GM21381 (cell line): ENCODE results near the gene AGPAT2.

Experiments
- ATAC-seq: cut with Tn5 transposase; IDR thresholded peaks from one replicate; pipeline ENCODE4 v1.9.1; 2021; ENCODE audit warnings: mild to moderate bottlenecking, moderate library complexity; ENCODE audit not compliant: unreplicated experiment

AGPAT2 gene

DNA sequence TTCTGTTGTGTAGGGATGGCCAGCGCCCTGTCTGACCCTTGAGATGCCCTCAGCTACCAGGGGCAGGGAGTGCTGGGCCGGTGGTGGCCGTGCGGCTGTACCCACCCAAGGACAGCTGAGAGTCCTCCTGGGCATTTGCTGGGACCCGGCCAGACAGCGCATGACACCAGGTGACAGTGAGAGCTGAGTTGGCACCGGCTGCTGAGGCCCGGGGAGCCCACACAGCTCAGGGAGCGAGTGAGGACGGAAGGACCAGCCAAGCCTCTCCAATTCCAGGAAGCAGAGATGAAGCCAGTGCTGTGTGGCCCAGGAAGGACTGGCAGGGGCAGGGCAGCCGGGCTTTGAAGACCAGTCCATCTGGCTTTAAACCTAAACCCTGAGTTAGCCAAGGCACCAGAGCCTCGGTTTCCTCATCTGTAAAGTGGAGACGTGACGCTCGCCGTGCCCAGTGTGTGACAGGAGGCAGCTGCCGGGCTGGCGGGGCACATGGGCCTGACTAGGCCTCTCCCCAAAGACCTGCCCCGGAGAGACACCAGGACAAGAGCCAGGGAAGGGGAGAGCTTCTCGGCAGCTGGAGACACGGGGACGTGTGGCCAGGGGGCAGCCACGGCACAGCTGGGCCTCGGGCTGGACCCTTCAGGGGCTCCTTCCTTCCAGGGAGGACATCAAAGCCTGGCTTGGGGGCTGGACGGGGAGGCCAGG lies 3.0 kb upstream of the AGPAT2 start:
- no peak for ATAC-seq

DNA sequence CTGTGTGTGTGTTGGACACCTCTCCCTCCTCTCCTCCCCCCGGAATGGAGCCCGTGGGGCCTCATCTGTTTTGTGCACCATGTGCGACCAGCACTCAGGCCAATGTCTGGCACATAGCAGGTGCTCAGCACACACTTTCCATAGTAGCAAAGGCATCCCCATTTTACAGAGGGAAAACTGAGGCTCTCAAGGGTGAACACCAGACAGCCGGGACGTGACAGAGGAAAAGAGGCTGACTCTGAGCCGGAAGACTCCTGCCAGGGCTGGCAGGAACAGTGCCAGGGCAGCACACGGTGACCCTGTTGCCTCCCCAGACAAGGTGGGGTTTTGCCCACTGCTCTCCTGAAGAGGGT lies 1.8 kb upstream of the AGPAT2 start:
- ATAC-seq, result no peak

DNA sequence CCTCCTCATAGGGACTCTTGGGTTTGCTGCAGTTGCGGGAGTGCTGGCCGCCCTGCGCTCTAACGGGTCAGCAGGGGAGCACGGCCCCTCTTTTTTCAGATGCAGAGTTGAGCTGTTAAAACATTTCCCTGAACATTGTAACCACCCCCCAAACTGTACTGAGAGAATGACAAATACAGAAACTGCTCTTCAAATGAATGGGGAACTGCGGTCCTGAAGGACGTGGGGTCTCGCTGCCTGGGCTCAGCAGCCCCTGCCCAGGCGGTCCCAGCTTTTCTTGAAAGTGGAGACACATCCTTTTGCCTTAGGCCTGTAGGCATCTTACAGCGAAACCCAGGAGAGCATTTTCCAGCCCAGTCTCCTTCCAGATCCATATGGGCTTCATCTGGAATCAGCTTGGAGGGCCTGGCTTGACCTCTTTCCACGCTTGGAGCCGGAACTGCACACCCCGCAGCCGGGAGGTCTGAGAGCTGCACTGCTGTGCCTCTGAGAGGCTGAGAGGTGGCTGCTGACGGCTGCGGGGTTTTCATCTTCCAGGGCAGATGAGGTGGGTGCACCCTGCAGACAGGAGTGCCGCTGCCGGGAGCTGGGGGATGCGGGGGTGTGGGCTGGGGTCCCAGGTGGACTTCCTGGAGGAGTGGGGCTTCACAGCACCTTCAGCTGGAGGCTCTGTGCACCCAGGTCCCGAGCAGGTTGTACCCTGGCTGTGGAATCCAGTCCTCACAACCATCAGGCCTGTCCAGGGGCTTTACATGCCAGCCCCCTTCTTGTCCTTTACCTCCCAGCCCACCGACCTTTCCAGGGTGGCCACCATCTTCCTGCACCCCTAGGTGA lies 1.2 kb upstream of the AGPAT2 start:
- ATAC-seq, result no peak

DNA sequence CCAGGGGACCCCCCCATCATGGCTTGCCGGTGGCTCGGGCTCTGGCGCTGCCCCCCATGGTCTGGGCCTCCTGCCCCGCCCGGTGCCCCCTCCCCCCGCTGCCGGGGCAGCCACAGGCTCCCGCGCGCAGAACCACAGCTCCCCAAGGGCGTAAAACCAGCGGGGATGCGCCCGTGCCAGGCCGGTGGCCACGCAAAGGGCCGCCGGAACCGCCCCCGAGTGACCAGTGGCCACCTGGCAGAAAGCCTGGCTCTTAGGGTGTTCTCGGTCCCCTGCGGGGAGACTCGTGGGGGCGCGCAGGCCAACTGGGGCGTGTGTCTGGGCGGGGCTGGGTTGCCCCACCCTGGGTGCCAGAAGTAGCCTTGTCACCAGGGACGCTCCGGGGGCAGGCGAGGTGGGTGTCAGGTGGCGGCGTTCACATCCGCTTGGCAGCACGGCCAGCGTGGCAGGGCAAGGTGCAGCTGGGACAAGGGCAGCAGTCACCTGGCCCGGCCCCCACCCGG lies 515 bp upstream of the AGPAT2 start:
- ATAC-seq, result no peak

DNA sequence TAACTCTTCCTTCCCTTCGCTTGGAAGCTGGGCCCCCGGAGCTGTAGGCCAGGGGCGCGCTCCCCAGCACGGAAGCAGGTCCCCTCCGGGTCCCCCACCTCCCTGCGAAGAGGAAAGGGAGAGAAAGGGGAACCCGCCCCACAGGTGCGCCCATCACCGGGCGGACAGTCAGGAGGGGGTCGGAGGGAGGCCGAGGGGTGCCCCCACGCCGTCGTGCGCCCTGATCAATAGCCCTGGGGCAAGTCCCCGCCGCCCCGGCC lies 793 bp downstream of the AGPAT2 start:
- no peak for ATAC-seq

DNA sequence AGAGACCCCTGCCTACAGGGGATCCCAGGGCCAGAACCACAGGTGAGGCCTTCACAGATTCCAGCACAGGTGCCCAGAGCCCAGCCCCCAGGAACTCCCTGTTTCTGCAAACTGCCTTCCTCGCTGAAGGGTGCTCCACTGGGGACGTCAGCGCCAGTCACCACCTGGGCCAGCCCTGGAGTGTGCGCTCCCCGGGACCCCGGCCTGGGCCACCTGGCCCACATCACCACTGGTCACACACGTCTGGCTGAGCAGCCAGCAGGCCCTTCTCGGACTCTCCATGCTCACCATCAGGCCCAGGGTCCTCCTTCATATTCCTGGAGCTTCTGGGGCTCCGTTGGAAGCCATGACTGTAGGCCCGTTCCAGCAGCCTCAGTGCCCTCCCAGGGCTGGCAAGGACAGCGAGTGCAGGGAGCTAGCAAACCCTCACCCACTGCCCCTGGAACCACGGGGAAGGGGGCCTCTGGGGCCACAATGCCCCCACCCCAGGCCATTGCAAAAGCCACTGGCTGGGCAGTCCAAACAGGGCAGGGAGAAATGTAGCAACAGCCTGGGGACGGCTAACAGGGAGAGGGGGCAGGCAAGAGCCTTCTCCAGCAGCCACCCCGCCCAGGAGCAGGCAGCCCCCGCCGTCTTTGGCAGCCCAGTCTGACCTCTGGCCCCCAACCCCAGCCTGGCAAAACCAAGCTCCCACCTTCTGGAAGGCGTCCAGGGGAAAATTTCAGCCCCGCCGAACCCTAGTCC lies 1.3 kb downstream of the AGPAT2 start:
- ATAC-seq, result no peak

DNA sequence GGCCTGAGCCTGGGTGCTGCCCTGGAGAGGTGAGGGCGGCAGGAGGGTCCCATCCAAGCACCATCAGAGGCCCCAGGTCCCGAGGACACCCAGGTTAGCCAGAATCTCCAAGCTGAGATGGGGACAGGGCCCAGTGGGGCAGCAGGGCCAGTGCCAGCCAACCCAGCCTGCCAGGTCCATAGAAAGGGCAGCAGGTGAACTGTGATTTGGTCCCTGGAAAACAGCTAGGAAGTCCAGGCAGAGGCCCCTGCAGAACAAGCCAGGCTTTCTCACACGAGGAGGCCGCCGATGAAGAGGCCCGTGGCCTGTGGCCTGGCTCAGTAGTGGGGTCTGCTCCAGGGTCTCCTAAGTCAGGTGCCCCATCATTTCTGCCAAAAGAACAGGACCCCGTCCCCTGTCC lies 2.0 kb downstream of the AGPAT2 start:
- ATAC-seq, result no peak

DNA sequence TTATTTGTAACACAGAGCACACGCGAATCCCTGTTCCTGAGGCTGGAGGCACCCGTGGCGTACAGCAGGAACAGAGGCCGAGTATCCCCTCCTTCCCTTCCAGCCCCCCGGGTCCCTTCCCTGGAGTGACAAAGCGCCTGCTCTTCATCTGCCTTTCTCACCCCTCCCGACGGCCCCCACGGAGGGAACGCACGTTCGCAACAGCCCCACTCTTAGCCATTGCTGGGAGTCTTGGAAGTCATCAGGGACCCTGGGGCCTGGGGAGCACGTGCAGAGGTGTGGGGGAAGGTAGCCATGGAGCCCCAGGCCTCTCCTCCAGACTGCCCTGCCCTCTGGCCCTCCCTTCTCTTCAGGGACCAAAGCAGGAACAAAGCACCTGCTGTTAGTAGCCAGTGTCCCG lies 2.5 kb downstream of the AGPAT2 start:
- ATAC-seq, result no peak

DNA sequence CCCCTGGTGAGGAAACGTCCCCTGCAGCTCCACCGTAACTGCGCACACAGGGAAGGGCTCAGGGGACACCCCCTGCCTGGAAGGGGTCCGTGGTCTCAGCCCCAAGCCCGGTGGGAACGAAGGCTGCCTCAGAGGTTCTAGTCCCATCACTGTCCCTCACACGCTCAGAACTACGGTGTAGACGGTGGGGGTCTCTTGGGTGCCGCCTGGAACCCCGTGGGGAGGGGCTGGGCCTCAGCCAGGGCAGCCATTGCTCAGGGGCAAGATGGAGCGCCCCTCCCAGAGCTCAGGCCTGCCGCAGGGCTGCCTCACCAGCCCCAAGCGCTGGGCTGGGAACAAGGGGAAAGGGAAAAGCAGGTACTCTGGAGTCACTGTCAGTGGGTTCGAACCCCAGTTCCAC lies 2.9 kb downstream of the AGPAT2 start:
- ATAC-seq, result no peak

DNA sequence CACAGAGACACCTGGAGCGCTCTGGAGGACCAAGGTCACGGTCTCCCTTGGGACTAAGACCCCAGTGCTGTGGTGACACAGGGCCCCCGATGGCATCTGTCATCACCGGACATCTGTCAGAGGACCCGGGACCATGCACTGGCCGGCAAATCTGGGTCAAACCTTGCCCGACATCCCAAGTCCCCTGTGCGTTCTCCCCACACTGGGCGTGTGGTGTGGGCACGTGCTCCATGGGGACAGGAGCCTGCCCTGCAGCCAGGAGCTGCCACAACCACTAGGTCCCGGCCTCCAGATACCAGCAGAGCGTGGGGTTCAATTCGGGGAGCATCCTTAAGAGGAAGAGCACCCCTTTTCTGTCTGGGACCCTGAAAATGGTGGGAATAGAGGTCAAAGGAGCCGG lies 3.5 kb downstream of the AGPAT2 start:
- no peak for ATAC-seq

DNA sequence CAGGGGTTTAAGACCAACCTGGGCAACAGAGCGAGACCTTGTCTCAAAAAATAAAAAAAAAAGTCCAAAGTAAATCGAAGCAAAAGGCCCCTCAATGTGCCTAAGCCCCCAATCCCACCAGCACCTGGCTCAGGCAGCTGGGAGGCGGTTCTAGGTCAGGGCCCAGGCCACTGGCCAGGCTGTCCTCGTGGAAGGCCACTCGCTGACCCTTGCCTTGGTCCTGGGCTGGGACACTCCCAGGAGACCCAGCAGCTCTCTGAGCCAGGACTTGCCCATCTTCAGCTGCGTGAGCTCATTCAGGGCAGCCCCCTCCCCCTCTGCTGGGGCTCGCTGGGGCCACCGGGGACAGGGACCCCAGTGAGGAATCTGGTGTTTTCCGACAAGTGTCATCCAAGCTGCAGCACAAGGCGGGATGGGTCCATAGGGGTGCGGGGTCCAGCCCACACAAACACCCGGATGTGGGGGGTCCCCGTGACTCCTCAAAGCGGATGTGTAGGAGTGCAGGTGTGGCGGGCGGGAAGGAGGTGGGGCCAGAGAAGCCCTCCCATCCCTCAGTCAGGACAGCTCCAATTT lies 4.0 kb downstream of the AGPAT2 start:
- no peak for ATAC-seq

DNA sequence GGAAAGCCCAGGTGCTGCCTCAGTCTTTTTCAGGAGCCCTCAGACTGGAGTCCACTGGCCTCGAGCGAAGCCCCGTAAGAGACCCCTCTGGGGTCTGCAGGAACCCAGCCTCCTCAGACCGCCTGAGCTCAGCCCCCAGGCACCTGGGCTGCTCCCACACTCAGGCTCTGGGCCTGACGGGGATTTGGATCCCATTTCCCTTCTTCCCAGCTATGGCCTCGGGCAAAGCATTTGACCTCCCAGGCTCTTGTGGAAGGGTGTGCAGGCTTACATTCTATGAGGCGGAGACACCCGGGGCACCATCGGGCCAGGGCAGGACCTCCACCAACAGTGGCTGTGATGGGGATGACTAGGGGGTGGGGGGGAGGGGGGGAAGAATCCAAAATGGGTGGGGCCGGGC lies 4.5 kb downstream of the AGPAT2 start:
- ATAC-seq, result no peak

DNA sequence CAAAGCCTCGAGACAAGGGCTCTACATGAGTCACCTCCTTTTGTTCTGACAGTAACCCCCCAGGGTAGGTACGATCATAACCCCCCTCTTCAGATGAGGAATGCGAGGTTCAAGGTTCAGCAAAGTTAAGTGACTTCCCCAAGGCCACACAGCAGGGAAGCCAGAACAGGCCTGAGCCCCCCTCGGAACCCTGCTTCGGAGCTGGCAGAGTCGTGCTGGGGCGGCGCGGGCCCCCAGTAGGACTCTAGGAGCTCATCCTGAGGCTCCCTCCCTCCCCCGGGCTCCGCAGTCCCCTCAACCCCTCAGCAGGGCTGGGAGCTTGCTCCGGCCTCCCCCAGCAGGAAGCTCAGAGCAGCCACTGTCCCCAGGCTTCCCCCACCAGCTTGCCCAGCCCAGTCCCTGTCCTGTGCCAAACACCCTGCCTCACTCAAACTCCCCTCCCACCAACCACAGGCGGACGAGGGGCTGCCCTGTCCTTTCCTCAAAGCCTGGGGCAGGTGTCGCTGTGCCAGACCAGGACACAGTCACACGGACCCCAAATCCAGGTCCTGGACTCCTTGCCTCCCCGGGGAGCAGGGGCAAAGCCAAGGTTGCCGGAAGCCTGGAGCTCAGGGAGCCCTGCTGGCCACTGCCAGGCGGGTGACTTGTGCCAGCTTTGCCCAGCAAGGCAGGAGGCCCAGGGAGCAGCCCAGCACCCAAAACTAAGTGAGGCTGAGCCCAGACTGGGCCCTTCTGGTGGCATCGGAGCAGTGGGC lies 5.1 kb downstream of the AGPAT2 start:
- ATAC-seq, result no peak

DNA sequence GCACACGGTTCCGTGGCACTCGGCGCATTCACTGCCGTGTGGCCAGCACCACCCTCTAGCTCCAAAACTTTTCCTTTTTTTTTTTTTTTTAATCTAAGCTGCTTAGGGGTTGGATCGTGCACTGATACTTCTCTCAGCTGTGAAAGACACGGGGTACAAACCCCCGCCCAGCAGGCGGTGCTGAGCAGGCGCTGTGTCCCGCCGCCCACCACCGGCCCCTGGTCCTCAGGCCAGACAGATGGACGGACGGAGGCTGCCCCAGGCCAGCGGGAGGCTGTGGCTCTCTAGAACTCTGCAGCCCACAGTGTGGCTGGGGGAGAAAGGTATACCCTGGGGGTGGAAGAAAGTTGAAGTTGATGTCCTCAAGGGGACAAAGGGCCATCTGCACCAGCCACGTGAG lies 6.2 kb downstream of the AGPAT2 start:
- no peak for ATAC-seq

DNA sequence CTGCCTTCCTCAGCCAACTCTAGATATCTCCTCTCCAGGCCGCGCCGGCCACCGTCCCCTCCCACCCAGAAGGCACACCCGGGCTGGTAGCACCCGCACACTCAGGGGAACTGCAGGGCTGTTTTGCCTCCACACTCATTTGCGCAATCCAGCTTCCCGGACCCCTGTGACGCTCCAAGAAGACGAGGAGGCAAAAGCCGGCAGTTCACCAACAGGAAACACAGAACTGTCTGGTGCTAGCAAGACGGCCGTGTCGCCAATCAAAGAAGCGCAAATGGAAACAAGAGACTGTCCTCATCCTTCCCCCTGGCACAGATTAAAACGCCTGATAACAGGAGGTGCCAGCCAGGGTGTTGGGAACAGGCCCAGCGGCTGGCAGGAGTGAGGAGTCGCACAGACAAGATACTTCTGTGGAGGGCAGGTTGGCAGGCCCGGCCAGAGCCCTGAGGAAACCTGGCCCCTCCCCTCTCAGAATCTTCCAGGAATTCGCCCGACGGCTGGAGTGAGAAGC lies 7.8 kb downstream of the AGPAT2 start:
- no peak for ATAC-seq

DNA sequence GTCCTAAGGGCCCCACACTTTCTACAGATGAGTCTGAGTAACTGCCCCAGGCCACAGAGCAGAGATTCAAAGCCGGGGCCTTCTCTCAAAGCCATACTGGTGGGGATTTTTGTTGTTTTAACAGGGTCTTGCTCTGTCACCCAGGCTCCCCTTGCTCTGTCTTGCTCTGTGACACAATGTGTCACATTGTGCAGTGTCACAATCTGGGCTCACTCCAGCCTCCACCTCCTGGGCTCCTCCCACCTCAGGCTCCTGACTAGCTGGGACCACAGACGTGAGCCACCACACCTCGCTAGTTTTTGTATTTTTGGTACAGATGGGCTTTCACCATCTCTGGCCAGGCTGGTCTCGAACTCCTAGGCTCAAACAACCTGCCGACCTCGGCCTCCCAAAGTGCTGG lies 8.6 kb downstream of the AGPAT2 start:
- no peak for ATAC-seq

DNA sequence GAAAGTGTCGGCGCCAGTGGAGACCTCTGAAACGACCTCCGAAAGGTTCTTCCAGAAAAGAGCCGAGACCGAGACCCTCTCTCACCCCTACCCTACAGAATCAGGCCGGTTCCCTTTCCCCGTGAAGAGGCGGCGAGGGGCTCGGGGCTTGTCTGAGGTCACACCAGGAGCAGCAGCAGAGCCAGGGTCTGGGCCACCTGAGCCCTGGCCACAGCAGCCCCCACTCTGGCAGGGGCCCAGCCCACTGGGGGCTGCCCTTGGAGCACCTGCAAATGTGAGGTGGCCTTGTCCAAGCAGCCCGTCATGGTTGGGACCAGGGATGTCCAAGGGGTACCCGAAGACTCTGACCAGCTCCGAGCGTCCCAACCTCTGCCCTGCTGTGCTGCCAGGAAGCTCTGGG lies 9.2 kb downstream of the AGPAT2 start:
- no peak for ATAC-seq

DNA sequence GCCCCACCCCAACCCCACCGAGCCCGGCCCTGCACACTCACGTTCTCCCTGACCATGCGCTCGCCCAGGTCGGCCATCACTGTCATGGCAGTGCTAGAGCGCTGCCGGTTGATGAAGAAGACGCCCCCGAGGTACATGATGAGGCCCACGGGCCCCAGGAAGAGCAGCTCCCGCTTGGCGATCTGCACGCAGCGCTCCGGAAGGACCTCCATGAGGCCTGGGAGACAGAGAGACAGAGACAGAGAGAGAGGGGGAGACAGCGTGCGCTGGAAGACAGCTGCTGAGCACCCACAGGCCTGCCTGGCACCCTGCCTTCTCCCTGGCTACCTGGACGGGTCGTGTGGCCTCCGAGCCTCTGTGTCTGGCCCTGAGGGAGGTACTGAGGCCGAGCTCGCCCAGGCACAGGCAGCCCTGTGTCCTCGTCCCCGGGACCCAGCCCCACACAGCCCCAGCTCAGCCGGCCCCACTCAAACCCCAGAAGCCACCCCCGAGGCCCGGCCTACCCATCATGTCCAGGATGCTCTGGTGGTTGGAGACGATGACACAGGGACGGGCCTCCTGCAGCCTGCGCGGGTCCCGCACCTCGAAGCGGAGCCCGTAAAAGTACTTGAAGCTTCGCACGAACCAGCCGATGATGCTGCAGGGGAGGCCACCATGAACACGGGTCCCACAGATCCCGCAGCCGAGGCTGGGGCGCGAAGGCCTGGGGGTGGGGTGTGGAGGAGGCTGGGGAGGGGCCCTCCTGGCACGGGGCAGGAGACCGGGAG lies 10.2 kb downstream of the AGPAT2 start:
- ATAC-seq, result no peak

DNA sequence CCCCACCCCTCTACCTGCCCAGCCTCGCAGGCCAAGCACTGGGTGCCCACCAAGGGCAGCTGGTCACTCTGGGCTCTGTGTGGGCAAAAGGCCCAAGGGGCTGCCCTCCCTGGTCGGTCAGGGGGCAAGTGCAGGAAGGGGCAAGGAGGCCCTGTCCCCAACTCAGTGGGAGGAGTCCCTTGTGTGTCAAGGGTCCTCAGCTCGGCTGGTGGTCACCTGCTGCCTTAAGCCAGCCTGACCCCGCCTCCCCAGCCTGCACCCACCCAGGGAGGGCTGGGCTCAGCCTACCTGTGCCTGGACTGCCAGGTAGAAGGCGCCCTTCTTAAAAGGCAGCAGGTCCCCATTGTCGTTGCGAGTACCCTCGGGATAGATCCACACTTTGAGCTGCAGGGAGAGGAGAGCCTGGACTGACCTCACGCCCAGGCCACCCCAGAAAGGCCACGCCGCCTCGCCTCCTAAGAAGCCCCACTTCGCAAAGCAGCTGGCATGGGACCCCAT lies 10.9 kb downstream of the AGPAT2 start:
- no peak for ATAC-seq
